Loucy (cell line): ENCODE measurements around the gene TVP23A.
"Not testable (repeated sequence)": the region's sequence is repeated elsewhere in the genome, so short reads cannot be mapped to it uniquely, and the experiment has no call there.

Experiments used
- H2AFZ ChIP-seq: fragments of 200-600 bp; sonication (generic); 2 replicates; pipeline ENCODE4 v1.6.0; 2016; ENCODE audit warnings: antibody characterized with exemption, mild to moderate bottlenecking, low read length, moderate library complexity
- H3F3A ChIP-seq: fragments of 200-600 bp; 2 replicates; pipeline ENCODE4 v1.6.0; 2016; ENCODE audit warnings: antibody characterized with exemption, low read depth, mild to moderate bottlenecking
- H3K27me3 ChIP-seq: fragments of 200-600 bp; sonication (generic); 2 replicates; pipeline ENCODE4 v1.6.1; 2014; ENCODE audit warnings: low read length, mild to moderate bottlenecking; ENCODE audit not compliant: insufficient read depth, poor library complexity, severe bottlenecking
- H3K36me3 ChIP-seq: fragments of 200-600 bp; sonication (generic); 2 replicates; pipeline ENCODE4 v1.6.1; 2016; ENCODE audit warnings: low read length; ENCODE audit not compliant: insufficient read depth
- H3K4me1 ChIP-seq: fragments of 200-600 bp; sonication (generic); 2 replicates; pipeline ENCODE4 v1.5.1; 2014; ENCODE audit warnings: low read length, mild to moderate bottlenecking; ENCODE audit not compliant: insufficient read depth, poor library complexity, severe bottlenecking
- H3K4me2 ChIP-seq: fragments of 200-600 bp; sonication (generic); 2 replicates; pipeline ENCODE4 v1.6.0; 2014; ENCODE audit warnings: antibody characterized with exemption, low read length, low read depth, mild to moderate bottlenecking; ENCODE audit not compliant: poor library complexity, severe bottlenecking
- H3K4me3 ChIP-seq: fragments of 200-600 bp; sonication (generic); 2 replicates; pipeline ENCODE4 v1.5.1; 2014; ENCODE audit warnings: low read length, mild to moderate bottlenecking, mixed read lengths; ENCODE audit not compliant: poor library complexity, severe bottlenecking
- H3K79me2 ChIP-seq: fragments of 200-600 bp; sonication (generic); 2 replicates; pipeline ENCODE4 v1.6.1; 2014; ENCODE audit warnings: low read length; ENCODE audit not compliant: insufficient read depth
- H3K9ac ChIP-seq: fragments of 200-600 bp; sonication (generic); 2 replicates; pipeline ENCODE4 v1.6.0; 2014; ENCODE audit warnings: mild to moderate bottlenecking, low read depth, low read length, moderate library complexity; ENCODE audit not compliant: poor library complexity, severe bottlenecking
- H3K9me2 ChIP-seq: fragments of 200-600 bp; sonication (generic); replicated peaks from 2 replicates; pipeline ENCODE4 v1.6.1; 2016; ENCODE audit warnings: low read depth, low read length, mixed read lengths
- H3K9me3 ChIP-seq: fragments of 200-600 bp; sonication (generic); 2 replicates; pipeline ENCODE4 v1.6.1; 2014; ENCODE audit warnings: mild to moderate bottlenecking, antibody characterized with exemption, low read length, low read depth; ENCODE audit not compliant: insufficient read depth
- H4K20me1 ChIP-seq: fragments of 200-600 bp; sonication (generic); 2 replicates; pipeline ENCODE4 v1.6.0; 2014; ENCODE audit warnings: antibody characterized with exemption, low read length, mild to moderate bottlenecking; ENCODE audit not compliant: insufficient read depth, poor library complexity, severe bottlenecking
- EZH2phosphoT487 ChIP-seq: fragments of 200-600 bp; IDR thresholded peaks from 2 replicates; pipeline ENCODE4 v1.6.1; 2018; ENCODE audit warnings: antibody characterized with exemption, mild to moderate bottlenecking, moderate library complexity, borderline replicate concordance
- TF ChIP-seq, protein P1 (sequence below): fragments of 200-600 bp; sonication (generic); conservative IDR thresholded peaks from 2 replicates; pipeline ENCODE4 v1.5.1; 2014; ENCODE audit warnings: mild to moderate bottlenecking, antibody characterized with exemption, low read length

Gene TVP23A

DNA sequence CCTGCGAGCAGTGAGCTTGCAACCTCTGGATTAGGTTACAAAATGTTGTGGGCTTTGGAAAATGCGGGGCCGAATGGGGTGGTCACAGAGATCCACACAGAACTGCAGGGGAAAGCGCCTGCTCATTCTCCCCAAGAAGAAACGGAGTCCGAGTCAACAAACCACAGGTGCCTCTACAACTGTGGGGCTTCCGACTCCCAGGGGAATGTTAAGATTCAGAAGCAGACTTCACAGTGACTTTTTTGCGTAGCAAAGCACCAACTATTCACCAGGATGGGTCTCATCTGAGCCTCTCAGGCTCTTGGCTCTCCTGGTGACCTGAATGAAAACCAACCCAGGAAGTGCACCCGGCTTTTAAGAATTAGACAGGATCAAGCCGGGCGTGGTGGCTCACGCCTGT, 41.2 kb downstream of the TVP23A start:
- Histone ChIP-seq H3K36me3 (no peaks in the 10 kb centered on the region), H3K27me3 (no peaks in the 10 kb centered on the region), H3F3A (no peaks in the 10 kb centered on the region), H3K79me2 (no peaks in the 10 kb centered on the region), H3K4me2 (no peak overlapping the region), H3K4me1 (no peaks in the 10 kb centered on the region), H3K4me3 (no peak overlapping the region), H3K9me3 (no peaks in the 10 kb centered on the region), H2AFZ (no peak overlapping the region), H3K9ac (no peak overlapping the region), H4K20me1 (no peaks in the 10 kb centered on the region), H3K9me2 (no peaks in the 10 kb centered on the region)
- TF ChIP-seq, protein P1, sequence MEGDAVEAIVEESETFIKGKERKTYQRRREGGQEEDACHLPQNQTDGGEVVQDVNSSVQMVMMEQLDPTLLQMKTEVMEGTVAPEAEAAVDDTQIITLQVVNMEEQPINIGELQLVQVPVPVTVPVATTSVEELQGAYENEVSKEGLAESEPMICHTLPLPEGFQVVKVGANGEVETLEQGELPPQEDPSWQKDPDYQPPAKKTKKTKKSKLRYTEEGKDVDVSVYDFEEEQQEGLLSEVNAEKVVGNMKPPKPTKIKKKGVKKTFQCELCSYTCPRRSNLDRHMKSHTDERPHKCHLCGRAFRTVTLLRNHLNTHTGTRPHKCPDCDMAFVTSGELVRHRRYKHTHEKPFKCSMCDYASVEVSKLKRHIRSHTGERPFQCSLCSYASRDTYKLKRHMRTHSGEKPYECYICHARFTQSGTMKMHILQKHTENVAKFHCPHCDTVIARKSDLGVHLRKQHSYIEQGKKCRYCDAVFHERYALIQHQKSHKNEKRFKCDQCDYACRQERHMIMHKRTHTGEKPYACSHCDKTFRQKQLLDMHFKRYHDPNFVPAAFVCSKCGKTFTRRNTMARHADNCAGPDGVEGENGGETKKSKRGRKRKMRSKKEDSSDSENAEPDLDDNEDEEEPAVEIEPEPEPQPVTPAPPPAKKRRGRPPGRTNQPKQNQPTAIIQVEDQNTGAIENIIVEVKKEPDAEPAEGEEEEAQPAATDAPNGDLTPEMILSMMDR, result no peak
- no peak for TF ChIP-seq EZH2phosphoT487

DNA sequence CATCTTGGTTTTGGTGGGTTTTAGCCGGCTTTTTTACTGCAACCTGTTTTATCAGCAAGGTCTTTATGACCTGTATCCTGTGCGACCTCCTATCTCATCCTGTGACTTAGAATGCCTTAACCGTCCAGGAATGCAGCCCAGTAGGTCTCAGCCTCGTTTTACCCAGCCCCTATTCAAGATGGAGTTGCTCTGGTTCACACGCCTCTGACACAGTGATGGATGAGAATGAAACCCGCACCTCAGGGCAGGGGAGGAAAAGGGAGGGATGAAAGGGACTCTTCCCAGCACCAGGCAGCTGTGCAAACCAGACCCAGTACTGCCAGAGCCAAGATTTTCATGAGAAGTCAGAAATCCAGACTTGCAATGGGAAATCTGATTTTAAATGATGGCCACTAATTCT, 41.7 kb downstream of the TVP23A start:
- not testable (repeated sequence) for H3K79me2 ChIP-seq, H3K4me1 ChIP-seq, H4K20me1 ChIP-seq, H3K9ac ChIP-seq, H3K4me2 ChIP-seq, H2AFZ ChIP-seq, H3K9me2 ChIP-seq, H3K9me3 ChIP-seq, H3K4me3 ChIP-seq, H3F3A ChIP-seq, H3K36me3 ChIP-seq, H3K27me3 ChIP-seq

DNA sequence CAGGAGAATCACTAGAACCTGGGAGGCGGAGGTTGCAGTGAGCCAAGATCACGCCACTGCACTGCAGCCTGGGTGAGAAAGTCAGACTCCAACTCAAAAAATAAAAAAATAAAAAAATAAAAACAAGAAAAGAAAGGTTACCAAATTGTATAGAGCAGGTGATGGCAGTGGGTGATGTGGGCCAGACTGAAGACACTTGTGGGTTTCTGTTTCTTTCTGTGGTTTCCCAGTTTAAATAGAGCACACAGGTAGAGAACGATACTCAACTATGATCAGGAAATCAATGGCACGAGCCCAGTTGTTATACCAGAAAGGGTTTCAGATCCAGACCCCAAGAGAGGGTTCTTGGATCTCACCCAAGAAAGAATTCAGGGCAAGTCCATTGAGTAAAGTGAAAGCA, 42.3 kb downstream of the TVP23A start:
- H3K4me2 ChIP-seq, result no peak overlapping the region
- no peaks in the 10 kb centered on the region for H3K4me1 ChIP-seq
- no peak overlapping the region for H3K9ac ChIP-seq
- no peaks in the 10 kb centered on the region for H3K79me2 ChIP-seq
- H2AFZ ChIP-seq, result no peak overlapping the region
- no peaks in the 10 kb centered on the region for H3K36me3 ChIP-seq
- H3K9me2 ChIP-seq, result no peaks in the 10 kb centered on the region
- no peaks in the 10 kb centered on the region for H4K20me1 ChIP-seq
- no peaks in the 10 kb centered on the region for H3F3A ChIP-seq
- no peaks in the 10 kb centered on the region for H3K9me3 ChIP-seq
- no peaks in the 10 kb centered on the region for H3K27me3 ChIP-seq
- no peak overlapping the region for H3K4me3 ChIP-seq
- TF ChIP-seq, protein P1, result no peak
- TF ChIP-seq EZH2phosphoT487, result no peak

DNA sequence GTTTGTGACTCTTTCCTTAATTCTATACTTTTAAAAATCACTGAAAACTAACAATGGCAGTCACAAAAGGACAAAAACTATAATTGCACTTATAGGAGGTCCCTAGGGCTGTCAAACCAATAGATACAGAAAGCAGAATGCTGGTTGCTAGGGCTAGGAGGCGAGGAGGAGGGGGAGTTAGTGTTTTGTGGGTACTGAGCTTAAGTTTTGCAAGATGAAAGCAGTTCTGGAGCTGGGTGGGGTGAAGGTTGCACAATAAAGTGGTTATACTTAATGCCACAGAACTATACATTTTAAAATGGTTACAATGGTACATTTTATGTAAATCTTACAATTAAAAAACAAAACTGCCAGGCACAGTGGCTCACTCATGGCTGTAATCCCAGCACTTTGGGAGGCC, 47.7 kb downstream of the TVP23A start:
- H3K9me3 ChIP-seq, result no peaks in the 10 kb centered on the region
- no peak overlapping the region for H3K4me2 ChIP-seq
- H4K20me1 ChIP-seq, result no peaks in the 10 kb centered on the region
- no peaks in the 10 kb centered on the region for H3K79me2 ChIP-seq
- no peak overlapping the region for H3K9ac ChIP-seq
- H3K4me1 ChIP-seq, result peaks cover 3% of the 10 kb centered on the region
- H3K27me3 ChIP-seq, result no peaks in the 10 kb centered on the region
- no peaks in the 10 kb centered on the region for H3K9me2 ChIP-seq
- no peak for TF ChIP-seq EZH2phosphoT487
- TF ChIP-seq, protein P1, result no peak
- no peaks in the 10 kb centered on the region for H3K36me3 ChIP-seq
- no peak overlapping the region for H2AFZ ChIP-seq
- H3F3A ChIP-seq, result no peaks in the 10 kb centered on the region
- H3K4me3 ChIP-seq, result no peak overlapping the region
